Smooth muscle cell (in vitro differentiated cells): ENCODE measurements around the gene CADPS2. TPM values are rescaled to one million over a fixed set of nuclear protein-coding genes. Genes with fewer than 3 reads are reported as not detected.

Experiments used
- DNase-seq: peaks from one replicate; lab custom pipeline; 2025; ENCODE audit not compliant: unreplicated experiment; lab: John Stamatoyannopoulos, UW
- H2AFZ ChIP-seq: fragments of 200-600 bp; sonication (generic); 2 replicates; pipeline ENCODE4 v1.6.0; 2016; ENCODE audit warnings: antibody characterized with exemption, low read depth, mild to moderate bottlenecking
- H3F3A ChIP-seq: fragments of 200-600 bp; sonication (generic); 2 replicates; pipeline ENCODE4 v1.6.0; 2017; ENCODE audit warnings: antibody characterized with exemption, low read depth
- H3K27ac ChIP-seq: fragments of 200-600 bp; sonication (generic); 2 replicates; pipeline ENCODE4 v1.5.1; 2016; ENCODE audit warnings: low read depth, mild to moderate bottlenecking
- H3K27me3 ChIP-seq: fragments of 200-600 bp; sonication (generic); 2 replicates; pipeline ENCODE4 v1.6.1; 2016; ENCODE audit warnings: low read depth, mild to moderate bottlenecking
- H3K36me3 ChIP-seq: fragments of 200-600 bp; sonication (generic); 2 replicates; pipeline ENCODE4 v1.5.1; 2016; ENCODE audit warnings: low read depth
- H3K4me1 ChIP-seq: fragments of 200-600 bp; sonication (generic); 2 replicates; pipeline ENCODE4 v1.5.1; 2016; ENCODE audit warnings: low read depth
- H3K4me2 ChIP-seq: fragments of 200-600 bp; sonication (generic); 2 replicates; pipeline ENCODE4 v1.6.0; 2016; ENCODE audit warnings: mild to moderate bottlenecking
- H3K4me3 ChIP-seq: fragments of 200-600 bp; sonication (generic); 2 replicates; pipeline ENCODE4 v1.5.1; 2016; ENCODE audit warnings: mild to moderate bottlenecking
- H3K79me2 ChIP-seq: fragments of 200-600 bp; sonication (generic); 2 replicates; pipeline ENCODE4 v1.6.0; 2016; ENCODE audit warnings: low read depth, mild to moderate bottlenecking
- H3K9ac ChIP-seq: fragments of 200-600 bp; sonication (generic); 2 replicates; pipeline ENCODE4 v1.6.0; 2016; ENCODE audit warnings: low read depth
- H3K9me3 ChIP-seq: fragments of 200-600 bp; sonication (generic); replicated peaks from 2 replicates; pipeline ENCODE4 v1.5.1; 2016; ENCODE audit warnings: low read depth
- H4K20me1 ChIP-seq: fragments of 200-600 bp; sonication (generic); 2 replicates; pipeline ENCODE4 v1.6.0; 2016; ENCODE audit warnings: low read depth
- WGBS: methylation state at CpG from one replicate; pipeline ENCODE4 v1.1.7; 2016; ENCODE audit warnings: low lambda C conversion rate; 5-methylcytosine and 5-hydroxymethylcytosine counted together
- polyA plus RNA-seq: library from polyadenylated mRNA; unstranded; fragments of >200 nt; fragmentation: Nextera tagmentation; extraction: Ambion mirVana; gene quantifications from 2 replicates; pipeline ENCODE4 v1.2.1, GENCODE V29; 2016
- total RNA-seq: library from RNA; depleted of rRNA; stranded (reverse); fragments of >200 nt; gene quantifications from 2 replicates; pipeline ENCODE4 v1.2.3, GENCODE V29; 2014
- TF ChIP-seq, protein P1 (sequence below): fragments of 200-600 bp; sonication (generic); IDR thresholded peaks from 2 replicates; pipeline ENCODE4 v1.5.1; 2017; ENCODE audit warnings: borderline replicate concordance, mild to moderate bottlenecking, antibody characterized with exemption; ENCODE audit not compliant: insufficient read depth, poor library complexity, severe bottlenecking

Gene CADPS2
- total and polyA plus RNA-seq, 2 experiments from 2014 or later = 8.5 to 15.6 TPM

GRCh38 chr7:122525355-122525754 is 360.9 kb downstream of the CADPS2 start:
- Histone ChIP-seq H3K9ac (no peak overlapping the region), H3K4me1 (peaks cover 7% of the 10 kb centered on the region), H3K9me3 (no peaks in the 10 kb centered on the region), H3K4me2 (no peak overlapping the region), H3F3A (no peaks in the 10 kb centered on the region), H3K79me2 (no peaks in the 10 kb centered on the region), H3K27me3 (no peaks in the 10 kb centered on the region), H3K4me3 (no peak overlapping the region), H3K36me3 (no peaks in the 10 kb centered on the region), H3K27ac (no peak overlapping the region), H4K20me1 (no peaks in the 10 kb centered on the region), H2AFZ (no peak overlapping the region)
- TF ChIP-seq, protein P1, sequence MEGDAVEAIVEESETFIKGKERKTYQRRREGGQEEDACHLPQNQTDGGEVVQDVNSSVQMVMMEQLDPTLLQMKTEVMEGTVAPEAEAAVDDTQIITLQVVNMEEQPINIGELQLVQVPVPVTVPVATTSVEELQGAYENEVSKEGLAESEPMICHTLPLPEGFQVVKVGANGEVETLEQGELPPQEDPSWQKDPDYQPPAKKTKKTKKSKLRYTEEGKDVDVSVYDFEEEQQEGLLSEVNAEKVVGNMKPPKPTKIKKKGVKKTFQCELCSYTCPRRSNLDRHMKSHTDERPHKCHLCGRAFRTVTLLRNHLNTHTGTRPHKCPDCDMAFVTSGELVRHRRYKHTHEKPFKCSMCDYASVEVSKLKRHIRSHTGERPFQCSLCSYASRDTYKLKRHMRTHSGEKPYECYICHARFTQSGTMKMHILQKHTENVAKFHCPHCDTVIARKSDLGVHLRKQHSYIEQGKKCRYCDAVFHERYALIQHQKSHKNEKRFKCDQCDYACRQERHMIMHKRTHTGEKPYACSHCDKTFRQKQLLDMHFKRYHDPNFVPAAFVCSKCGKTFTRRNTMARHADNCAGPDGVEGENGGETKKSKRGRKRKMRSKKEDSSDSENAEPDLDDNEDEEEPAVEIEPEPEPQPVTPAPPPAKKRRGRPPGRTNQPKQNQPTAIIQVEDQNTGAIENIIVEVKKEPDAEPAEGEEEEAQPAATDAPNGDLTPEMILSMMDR = no peak
- WGBS = 93% methylated on average over 5 of the region's 5 CpGs
- DNase-seq = no peak

- Histone ChIP-seq H3K27ac (no peak overlapping the region), H3K4me1 (peaks cover 31% of the 10 kb centered on the region), H3K36me3 (no peaks in the 10 kb centered on the region), H3K9me3 (no peaks in the 10 kb centered on the region), H3K4me2 (no peak overlapping the region), H4K20me1 (no peaks in the 10 kb centered on the region), H3K9ac (no peak overlapping the region), H3F3A (no peaks in the 10 kb centered on the region), H2AFZ (no peak overlapping the region), H3K27me3 (no peaks in the 10 kb centered on the region), H3K79me2 (no peaks in the 10 kb centered on the region), H3K4me3 (no peak overlapping the region)
- DNase-seq = no peak
- TF ChIP-seq, protein P1 = no peak
These were observed 364.5 kb downstream of the CADPS2 start for GRCh38 chr7:122521767-122522166.

GRCh38 chr7:122520971-122521555 is 365.2 kb downstream of the CADPS2 start:
- TF ChIP-seq, protein P1 = no peak

GRCh38 chr7:122518488-122518887 is 367.8 kb downstream of the CADPS2 start:
- Histone ChIP-seq H2AFZ (no peak overlapping the region), H3K9me3 (no peaks in the 10 kb centered on the region), H3K27ac (no peak overlapping the region), H4K20me1 (no peaks in the 10 kb centered on the region), H3K4me3 (no peak overlapping the region), H3K27me3 (no peaks in the 10 kb centered on the region), H3K9ac (no peak overlapping the region), H3K79me2 (no peaks in the 10 kb centered on the region), H3K4me1 (peaks cover 44% of the 10 kb centered on the region), H3F3A (no peaks in the 10 kb centered on the region), H3K4me2 (no peak overlapping the region), H3K36me3 (no peaks in the 10 kb centered on the region)
- no peak for DNase-seq
- TF ChIP-seq, protein P1 = no peak
- 73% methylated on average over 4 of the region's 4 CpGs for WGBS

More at GRCh38 chr7:122520971-122521555, 365.2 kb downstream of the CADPS2 start:
- Histone ChIP-seq H3K27ac (no peak overlapping the region), H3K9me3 (no peaks in the 10 kb centered on the region), H3K4me2 (no peak overlapping the region), H3F3A (no peaks in the 10 kb centered on the region), H3K9ac (no peak overlapping the region), H3K4me3 (no peak overlapping the region), H2AFZ (no peak overlapping the region), H4K20me1 (no peaks in the 10 kb centered on the region), H3K36me3 (no peaks in the 10 kb centered on the region), H3K79me2 (no peaks in the 10 kb centered on the region), H3K4me1 (peaks cover 35% of the 10 kb centered on the region), H3K27me3 (no peaks in the 10 kb centered on the region)
- no peak for DNase-seq
- 30% methylated on average over 5 of the region's 5 CpGs for WGBS
